ENCODE measurements around the gene ITGB4.

GRCh38 chr17:75742337-75742736 lies 21.1 kb downstream of the ITGB4 start:
- TF ChIP-seq EP300 (IDR thresholded peaks at IDR 0.05): no peak
- TF ChIP-seq POLR2A (IDR thresholded peaks at IDR 0.05; ENCODE audit: low read depth): no peak

All from esophagus muscularis mucosa (tissue), 2 donors.